NCI-H524 treated with DMSO at 0.1 percent for 48 hours (cell line): ENCODE measurements around the gene EVI5.
"Not testable (repeated sequence)": the region's sequence is repeated elsewhere in the genome, so short reads cannot be mapped to it uniquely, and the experiment has no call there.

Source experiments
- DNase-seq: peaks from one replicate; lab custom pipeline; 2025; lab: John Stamatoyannopoulos, UW

The EVI5 gene

DNA sequence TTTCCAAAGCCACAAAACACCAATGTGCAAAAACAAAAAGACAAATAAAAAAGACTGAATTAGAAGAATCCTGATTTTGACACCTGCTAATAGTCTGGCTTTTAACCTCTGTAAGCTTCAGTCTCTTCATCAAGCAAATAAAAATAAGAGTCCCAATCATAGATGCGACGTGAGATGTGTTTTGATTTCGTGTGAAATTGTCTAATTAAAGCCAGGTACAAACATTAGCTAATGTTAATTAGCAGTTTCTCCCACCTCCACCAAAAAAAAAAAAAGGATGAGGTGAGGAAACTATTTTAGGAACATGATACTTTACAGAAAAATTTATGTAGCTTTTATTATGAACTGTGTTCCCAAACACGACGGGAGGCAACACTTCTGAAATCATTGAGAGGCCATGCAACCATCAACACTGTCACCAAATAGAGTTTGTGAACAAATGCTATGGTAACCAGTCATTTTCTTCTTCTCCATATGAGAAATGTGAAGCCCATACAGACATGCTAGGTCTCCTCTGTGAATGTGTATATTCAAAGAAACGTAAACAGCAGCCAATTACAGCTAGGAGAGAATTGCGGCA lies 6.7 kb upstream of the EVI5 start:
- DNase-seq, result no peak

DNA sequence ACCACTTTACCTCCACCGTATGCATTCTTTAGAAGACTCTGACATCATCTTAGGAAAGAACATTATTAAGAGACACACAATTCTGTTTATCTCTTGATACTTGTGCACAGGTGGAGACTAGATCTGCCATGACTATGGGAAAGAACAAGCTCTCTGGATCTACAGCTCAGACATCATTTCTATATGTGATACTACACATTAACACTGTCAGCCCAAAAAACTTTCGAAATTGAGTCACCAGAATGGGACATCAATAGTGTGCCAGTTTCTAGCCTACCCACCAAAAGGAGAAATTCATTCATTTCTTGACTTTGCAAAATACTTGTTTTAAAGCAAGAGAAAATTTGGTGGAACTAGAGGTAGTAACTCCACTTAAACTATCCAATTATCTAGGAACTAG lies 6.0 kb upstream of the EVI5 start:
- no peak for DNase-seq

DNA sequence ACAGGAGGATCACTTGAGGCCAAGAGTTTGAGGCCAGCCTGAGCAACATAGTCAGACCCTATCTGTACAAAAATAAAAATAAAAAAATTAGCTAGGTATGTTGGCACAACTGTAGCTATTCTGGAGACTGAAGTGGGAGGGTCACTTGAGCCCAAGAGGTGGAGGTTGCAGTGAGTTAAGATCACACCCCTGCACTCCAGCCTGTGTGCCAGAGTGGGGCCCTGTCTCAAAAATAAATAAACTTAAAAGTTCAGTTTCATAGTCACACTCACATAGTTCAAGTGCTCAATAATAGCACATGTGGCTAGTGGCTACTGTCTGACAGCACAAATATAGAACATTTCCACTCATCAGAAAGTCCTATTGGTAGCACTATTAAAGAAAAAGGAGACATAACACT lies 5.2 kb upstream of the EVI5 start:
- no peak for DNase-seq

DNA sequence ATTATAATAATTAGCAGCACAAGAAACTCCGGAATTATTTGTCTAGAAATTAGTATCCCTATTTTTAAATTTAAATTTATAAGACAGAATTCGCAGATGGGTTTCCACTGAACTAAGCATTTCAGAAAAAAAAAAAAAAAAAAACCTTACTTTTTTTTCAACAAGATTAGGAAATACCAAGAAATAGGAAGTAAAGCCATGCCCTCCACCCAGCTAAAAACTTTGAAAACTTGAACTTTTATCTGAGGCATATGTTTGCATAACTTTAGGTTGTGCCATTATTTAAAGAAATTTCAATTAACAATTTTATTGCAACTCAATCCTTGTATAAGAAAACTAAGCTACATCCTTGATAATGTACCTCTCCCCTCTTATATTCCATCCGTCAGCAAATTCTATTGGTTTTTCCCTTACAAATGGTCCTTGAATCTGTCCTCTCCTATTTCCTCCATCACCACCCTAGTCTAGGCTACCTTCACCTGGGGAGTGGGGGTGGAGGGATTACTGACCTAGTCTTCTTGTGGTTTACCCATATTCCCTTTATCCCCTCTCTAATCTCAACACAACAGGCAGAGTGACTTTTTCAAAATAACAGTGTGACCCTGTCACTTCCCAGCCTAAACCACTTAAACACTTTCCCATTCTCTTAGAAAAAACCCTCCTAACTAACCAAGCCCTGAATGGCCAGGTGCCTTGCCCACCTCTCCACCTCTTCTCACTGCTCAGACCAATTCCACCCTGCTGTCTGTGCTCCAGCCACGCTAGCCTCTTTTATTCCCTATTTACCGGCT lies 1.4 kb upstream of the EVI5 start:
- no peak for DNase-seq

DNA sequence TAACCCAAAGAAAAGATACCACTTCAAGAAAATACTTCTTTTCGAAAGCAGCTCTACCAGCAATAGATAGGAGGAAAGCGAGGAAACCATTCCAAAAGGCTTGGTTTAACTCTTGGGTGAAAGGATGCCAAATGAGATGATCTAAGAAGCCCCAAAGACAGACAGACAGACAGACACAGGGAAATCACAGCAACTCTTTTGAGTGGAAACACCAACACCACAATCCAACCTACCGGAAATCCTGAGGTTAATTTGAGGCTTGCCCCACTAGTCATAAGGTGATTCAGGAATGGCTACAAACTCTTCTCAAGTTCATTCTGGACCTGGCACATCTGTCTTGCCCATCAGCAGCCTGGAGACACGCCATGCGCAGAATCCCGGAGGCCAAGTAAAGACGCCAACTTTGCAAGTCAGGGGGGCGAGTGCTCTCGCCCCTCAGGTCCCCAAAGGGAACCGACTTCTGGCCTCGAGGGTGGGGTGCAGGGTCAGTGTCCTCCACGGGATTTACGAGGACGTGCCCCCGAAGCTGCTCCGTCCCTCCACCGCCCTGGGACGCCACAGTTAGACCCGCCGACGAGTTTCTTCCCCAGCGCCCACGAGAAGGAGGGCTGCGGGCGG lies 778 bp downstream of the EVI5 start:
- no peak for DNase-seq

DNA sequence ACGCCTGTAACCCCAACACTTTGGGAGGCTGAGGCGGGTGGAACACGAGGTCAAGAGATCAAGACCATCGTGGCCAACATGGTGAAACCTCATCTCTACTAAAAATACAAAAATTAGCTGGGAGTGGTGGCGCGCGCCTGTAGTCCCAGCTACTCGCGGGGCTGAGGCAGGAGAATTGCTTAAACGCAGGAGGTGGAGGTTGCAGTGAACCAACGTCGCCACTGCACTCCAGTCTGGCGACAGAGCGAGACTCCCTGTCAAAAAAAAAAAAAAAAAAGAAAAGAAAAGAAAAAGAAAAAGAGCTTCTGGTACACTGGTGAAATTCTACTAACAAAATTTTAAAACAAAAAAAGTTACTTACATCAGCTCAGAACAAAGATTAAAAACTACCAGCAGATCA lies 1.4 kb downstream of the EVI5 start:
- DNase-seq, result not testable (repeated sequence)

DNA sequence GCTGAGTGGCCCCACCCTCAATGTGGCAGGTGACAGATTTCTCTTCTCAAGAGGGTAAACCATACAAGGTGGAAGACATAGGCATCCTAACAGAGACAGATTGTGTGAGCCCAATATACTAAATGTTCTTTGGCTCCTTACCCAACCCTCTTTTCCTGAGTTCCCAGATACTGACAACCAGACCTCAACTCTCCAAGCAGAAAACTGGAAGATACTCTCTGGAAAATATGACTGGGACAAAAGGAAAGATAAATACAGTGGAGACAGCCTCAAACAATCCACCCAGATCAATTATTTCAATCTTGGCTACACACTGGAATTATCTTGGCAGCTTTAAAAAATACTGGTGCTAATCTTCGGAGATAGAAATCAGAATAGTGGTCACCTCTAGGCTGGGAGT lies 6.5 kb downstream of the EVI5 start:
- no peak for DNase-seq

DNA sequence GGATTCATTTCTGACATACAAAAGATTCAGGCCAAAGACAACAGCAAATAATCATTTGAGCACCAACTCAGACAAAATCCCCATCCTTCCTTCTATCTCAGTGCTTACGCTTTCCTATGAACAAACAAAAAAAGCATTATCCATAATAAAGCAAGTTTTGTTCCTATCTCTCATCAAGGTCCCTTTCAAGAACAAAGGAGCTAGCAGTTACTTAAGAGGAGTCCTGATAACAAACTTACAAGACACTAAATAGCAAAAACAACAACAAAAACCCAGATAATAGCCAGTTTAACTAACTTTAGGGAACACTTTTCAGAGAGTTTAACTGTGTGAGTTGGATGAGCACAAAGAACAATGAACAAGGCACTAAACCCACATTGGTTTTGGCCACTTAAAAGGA lies 10.5 kb downstream of the EVI5 start:
- no peak for DNase-seq

DNA sequence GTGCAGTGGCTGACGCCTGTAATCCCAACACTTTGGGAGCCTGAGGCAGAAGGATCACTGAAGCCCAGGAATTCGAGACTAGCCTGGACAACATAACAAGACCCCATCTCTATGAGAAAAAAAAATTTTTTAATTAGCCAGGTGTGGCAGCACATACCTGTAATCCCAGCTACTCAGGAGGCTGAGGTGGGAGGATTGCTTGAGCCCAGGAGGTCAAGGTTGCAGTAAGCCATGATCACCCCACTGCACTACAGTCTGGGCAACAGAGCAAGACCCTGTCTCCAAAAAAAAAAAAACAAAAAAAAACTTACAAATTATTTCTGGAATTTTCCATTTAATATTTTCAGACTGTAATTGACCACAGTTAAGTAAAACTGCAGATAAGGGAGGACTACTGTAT lies 11.2 kb downstream of the EVI5 start:
- not testable (repeated sequence) for DNase-seq

DNA sequence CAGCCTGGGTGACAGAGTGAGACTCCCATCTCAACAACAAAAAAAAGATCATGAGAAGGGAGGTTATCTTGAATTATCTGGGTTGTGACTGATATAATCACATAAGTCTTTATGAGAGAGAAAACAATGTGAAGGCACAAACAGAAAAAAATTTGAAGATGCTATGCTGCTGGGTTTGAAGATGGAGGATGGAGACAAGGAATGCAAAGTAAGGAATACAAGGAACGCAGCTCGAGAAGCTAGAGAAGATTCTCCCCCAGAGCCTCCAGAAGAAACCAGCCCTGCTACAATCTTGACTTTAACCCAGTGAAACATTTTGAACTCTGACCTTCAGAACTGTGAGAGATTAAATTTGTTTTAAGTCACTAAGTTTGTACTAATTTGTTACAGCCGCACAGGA lies 15.1 kb downstream of the EVI5 start:
- DNase-seq, result no peak

DNA sequence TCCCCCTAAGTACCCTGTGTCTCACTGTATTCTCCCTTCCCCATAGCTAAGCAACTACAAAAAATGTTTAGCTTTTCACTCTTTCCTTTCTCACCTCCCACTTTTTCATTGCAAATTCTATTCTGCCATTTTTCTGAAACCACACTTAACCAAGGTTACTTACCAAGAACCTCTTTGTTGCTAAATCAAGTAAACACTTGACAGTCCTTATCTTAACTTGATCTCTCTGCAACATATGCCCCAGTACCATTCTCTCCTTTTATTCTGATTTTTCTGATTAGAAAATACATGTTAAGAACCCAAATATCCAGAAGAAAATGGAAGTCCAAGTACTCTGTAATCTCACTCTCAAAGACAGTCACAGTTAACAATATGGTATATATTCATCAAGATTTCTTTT lies 16.0 kb downstream of the EVI5 start:
- no peak for DNase-seq

DNA sequence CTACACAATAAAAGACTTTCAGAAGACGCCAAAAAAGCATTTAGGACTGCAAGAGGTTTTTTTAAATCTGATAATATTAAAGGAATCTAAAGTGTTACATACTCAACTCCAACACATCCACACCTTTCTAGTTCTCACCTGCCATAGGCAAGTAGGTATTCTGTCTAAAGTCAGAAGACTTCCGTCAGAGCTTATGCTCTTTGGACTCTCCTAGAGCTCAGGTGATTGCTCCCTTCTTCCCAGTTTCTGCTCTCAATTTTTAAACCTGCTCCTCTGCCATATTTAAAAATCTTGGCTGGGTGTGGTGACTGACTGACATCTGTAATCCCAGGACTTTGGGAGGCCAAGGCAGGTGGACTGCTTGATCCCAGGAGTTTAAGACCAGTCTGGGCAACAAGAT lies 16.6 kb downstream of the EVI5 start:
- DNase-seq, result no peak

DNA sequence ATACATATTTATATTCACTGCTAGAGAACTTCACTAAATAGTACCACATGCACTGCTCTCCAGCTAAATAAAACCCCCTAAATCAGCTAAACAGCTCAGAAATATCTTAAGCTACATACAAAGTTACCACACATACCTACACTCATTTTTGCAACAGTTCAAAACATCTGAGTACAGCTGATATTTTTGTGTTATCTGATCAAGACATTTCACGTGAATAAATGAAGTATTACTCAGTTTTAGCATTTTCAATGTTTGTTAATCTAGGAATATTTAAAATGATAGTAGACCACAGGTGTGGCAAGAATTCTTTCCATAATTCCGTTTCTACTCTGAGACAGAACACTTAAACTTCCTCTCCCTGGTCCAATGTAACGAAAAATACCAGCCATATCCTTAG lies 20.8 kb downstream of the EVI5 start:
- no peak for DNase-seq

DNA sequence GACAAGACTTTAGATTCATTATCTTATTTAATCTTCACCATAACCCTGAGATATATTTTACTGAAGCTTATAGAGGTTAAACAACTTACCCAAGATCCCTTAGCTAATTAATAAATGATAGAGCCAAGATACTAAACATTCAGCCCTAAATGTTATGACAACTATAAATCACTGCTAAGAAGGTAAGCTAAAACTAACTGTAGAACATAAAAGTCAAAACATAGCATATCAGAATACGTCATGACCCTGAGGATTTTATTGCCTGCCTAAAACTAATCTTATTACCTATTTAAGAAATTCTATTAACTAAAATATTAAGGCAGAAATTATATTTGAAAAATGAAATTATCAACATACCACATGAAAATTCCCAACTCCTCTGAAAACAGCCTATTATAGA lies 22.6 kb downstream of the EVI5 start:
- no peak for DNase-seq

DNA sequence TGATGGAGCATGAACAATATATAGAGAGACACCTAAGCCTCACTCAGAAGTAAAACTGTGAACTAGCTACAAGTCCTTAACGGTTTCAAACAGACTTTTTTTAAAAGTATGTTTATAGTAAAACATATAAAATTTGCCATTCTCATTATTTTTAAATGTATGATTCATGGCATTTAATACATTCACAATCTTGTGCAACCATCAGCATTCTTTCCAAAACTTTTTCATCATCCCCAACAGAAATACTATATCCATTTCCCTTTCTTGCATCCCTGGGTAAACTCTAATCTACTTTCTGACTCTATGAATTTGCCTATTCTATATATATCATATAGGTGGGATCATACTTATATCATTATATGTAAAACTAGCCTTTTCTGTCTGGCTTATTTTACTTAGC lies 25.5 kb downstream of the EVI5 start:
- no peak for DNase-seq

DNA sequence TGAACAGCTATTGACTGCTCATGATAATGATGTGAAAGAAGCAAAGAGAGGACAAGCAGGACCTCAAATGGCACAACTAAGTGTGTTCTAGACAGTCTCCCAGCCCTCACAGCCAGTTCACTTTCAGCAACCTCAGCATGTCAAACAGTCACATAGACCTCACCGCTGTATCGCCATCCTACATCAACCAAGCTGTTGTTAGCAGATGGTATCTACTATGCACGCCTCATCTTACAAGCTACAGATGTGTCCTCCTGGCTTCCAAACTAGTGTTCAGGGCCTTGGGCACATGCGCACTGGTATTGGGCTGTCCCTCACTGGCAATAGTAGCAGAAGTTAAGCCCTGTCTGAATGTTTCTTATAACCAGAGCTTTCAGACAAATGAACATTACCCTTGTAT lies 28.4 kb downstream of the EVI5 start:
- no peak for DNase-seq

DNA sequence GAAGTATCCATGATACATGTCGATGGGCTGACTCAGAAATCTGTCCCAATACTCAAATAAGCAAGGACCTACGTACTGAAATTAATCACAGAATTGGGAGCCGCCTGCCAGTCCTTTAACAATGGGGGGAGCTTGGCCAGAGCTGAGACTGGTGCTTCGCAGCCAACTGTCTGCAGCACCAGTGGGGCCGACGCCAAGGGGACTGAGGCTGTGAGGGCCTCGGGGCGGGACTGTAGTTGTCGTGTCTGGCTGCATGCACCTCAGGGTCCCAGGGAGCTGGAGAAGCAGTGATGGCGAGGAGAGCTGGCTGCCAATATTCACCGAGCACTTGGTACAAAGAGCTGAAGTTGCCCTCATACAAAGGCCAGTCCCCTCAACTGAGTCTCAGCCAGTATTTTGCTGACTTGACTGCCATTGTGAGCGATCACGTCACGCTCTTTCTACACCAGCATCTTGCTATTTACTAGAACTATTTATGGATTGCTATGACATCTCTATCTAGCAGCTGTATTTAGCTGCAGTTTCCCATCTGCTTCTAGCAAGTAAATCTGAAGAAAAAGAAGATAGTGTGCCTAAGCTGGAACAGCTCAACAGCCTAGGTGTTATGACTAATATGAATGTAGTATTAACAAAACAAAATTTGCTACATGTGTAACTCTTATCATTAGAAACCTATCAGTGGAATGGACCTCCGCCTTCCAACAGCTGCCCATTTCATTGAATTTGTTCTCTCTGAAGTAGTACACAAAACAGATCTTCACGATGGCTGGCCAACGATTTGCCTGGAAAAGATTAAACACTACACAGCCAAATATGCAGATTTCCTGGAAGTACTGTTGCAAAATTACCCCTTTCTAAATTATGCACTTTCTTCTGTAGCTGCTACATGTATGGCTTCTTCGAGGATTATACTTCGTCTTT lies 29.1 kb downstream of the EVI5 start:
- no peak for DNase-seq

DNA sequence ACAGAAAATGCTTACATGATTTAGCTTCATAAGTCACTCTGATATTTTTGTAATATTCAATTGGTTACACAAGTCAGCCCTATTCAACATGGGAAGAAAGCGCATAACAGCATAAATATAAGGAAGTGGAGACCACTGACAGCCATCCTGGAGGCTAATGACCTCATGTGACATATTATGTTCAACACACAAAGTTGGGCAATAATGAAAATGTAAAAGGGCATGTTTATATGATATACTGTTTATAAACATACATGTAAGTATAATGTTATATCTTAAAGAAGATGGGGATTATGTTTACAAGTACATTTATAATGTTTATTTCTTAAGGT lies 30.2 kb downstream of the EVI5 start:
- DNase-seq, result no peak

DNA sequence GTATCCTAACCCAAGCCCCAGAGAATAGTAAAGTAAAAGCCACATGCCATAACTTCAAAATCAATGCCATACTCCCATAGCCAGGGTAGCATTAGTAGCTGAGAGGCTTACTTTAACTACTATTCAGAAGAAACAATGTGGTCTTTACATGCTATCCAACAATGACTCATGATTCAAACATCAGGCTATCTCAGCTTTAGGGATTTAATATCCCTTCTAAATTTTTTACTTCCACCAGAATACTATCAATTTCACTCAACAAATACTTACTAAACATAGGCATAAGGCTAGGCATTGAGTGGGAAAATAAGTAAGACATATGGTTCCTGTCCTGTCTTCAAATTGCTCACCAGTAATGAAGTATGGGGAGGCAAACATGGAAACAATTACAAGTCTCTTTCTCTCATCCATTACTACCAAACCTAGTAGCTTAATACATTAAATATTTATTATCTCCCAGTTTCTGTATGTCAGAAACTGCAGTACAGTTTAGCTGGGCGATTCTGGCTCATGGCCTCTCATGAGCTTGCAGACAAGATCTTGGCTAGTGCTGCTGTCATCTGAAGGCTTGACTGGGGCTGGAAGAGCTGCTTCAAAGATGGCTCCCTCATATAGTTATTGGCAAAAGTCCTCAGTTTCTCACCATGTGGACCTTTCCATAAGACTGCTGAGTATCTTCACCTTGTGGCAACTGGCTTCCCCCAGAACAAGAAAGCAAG lies 30.7 kb downstream of the EVI5 start:
- no peak for DNase-seq

DNA sequence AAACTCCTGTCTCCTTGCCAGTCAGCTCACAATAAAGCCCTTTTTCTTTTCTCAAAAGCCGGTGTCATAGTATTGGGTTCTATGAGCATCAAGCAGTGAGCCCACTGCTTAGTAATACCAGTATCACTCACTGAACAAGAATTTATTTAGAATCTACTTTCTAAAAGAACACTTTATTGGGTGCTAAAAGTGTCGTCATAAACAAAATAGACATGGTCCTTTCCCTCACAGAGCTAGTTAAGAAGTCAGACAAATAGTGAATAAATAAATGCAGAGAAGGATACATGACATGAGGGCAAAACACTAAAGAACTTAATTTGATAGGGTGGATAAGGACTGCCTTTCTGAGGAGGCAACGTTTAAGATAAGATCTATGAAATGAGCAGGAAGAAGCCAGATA lies 32.2 kb downstream of the EVI5 start:
- no peak for DNase-seq

DNA sequence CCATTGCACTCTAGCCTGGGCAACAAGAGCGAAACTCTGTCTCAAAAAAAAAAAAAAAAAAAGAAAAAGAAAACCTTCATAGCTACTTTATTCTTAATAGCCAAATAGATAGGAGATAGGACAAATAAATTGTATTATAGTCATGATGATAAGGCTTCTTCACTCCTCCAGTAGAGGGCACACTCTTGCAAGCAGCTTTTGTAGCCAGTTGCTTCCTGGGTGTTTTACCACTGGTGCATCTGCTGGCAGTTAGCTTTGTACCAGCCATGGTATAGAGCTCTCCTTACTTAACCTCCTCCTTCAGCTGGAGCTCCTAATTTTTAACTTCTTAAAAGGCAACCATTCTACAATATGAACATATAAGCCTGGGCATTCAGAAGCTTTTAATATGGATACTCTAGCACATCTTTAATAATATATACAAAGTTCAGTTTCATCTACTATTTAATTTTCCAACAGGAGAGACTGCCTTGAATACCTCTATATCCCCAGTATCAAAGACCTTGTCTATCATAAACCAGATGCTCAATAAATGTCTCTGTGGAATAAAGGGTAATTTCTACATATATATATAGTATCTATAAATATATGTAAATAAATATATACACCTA lies 35.8 kb downstream of the EVI5 start:
- peak; percentile 33 for DNase-seq

DNA sequence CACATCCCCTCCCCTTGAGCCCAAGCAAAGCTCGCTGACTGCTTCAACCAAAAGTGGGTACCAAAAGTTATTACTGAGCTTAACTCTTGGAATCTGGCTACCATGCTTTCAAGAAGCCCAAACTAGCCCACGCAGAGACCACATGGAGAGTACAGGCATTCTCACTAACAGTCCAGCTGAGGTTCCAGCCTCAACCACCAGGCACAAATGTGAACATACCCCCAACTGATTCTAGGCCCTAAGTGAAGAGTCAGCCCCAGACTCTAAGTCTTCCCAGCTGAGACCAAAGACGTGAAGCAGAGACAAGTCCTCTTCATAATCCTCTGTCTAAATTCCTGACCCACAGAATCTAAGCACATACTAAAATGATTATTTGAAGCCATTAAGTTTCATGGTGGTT lies 36.8 kb downstream of the EVI5 start:
- no peak for DNase-seq
